GM19023 (cell line): ENCODE measurements around the gene G2E3.
"Not testable (repeated sequence)": the region's sequence is repeated elsewhere in the genome, so short reads cannot be mapped to it uniquely, and the experiment has no call there.

Experiments
- ATAC-seq: cut with Tn5 transposase; IDR thresholded peaks from one replicate; pipeline ENCODE4 v1.9.1; 2021; ENCODE audit warnings: mild to moderate bottlenecking, moderate library complexity; ENCODE audit not compliant: unreplicated experiment

G2E3 gene

GRCh38 chr14:30558675-30559555 lies at the start of gene G2E3:
Gene G2E3, plus strand, starts transcription at chr14:30559158. Its CDS starts 21,922 bp downstream, at chr14:30581080.
- ATAC-seq, result peak; percentile 99

- ATAC-seq, result no peak
Measured at GRCh38 chr14:30517737-30518136, 41.2 kb upstream of the G2E3 start.

- ATAC-seq, result no peak
Measured at GRCh38 chr14:30518867-30519560, 39.9 kb upstream of the G2E3 start.

- ATAC-seq, result no peak
Measured at GRCh38 chr14:30519961-30520360, 39.0 kb upstream of the G2E3 start.

- ATAC-seq, result no peak
Measured at GRCh38 chr14:30520536-30520935, 38.4 kb upstream of the G2E3 start.

- no peak for ATAC-seq
Measured at GRCh38 chr14:30521899-30522736, 36.8 kb upstream of the G2E3 start.

- no peak for ATAC-seq
Measured at GRCh38 chr14:30525833-30526232, 33.1 kb upstream of the G2E3 start.

- no peak for ATAC-seq
Measured at GRCh38 chr14:30527196-30527595, 31.8 kb upstream of the G2E3 start.

- ATAC-seq, result no peak
Measured at GRCh38 chr14:30528119-30528518, 30.8 kb upstream of the G2E3 start.

- ATAC-seq, result no peak
Measured at GRCh38 chr14:30528778-30529642, 29.9 kb upstream of the G2E3 start.

GRCh38 chr14:30532264-30532663 lies 26.7 kb upstream of the G2E3 start:
- no peak for ATAC-seq

GRCh38 chr14:30533126-30533525 lies 25.8 kb upstream of the G2E3 start:
- no peak for ATAC-seq

GRCh38 chr14:30541318-30541717 lies 17.6 kb upstream of the G2E3 start:
- ATAC-seq, result no peak

- not testable (repeated sequence) for ATAC-seq
Measured at GRCh38 chr14:30546735-30547134, 12.2 kb upstream of the G2E3 start.

GRCh38 chr14:30547388-30548048 lies 11.4 kb upstream of the G2E3 start:
- no peak for ATAC-seq

- no peak for ATAC-seq
Measured at GRCh38 chr14:30550335-30550734, 8.6 kb upstream of the G2E3 start.

GRCh38 chr14:30551460-30551859 lies 7.5 kb upstream of the G2E3 start:
- no peak for ATAC-seq

GRCh38 chr14:30553311-30553989 lies 5.5 kb upstream of the G2E3 start:
- no peak for ATAC-seq

- ATAC-seq, result no peak
Measured at GRCh38 chr14:30558362-30558674, 640 bp upstream of the G2E3 start.
